ENCODE results near the gene ABCC3.

Gene ABCC3

DNA sequence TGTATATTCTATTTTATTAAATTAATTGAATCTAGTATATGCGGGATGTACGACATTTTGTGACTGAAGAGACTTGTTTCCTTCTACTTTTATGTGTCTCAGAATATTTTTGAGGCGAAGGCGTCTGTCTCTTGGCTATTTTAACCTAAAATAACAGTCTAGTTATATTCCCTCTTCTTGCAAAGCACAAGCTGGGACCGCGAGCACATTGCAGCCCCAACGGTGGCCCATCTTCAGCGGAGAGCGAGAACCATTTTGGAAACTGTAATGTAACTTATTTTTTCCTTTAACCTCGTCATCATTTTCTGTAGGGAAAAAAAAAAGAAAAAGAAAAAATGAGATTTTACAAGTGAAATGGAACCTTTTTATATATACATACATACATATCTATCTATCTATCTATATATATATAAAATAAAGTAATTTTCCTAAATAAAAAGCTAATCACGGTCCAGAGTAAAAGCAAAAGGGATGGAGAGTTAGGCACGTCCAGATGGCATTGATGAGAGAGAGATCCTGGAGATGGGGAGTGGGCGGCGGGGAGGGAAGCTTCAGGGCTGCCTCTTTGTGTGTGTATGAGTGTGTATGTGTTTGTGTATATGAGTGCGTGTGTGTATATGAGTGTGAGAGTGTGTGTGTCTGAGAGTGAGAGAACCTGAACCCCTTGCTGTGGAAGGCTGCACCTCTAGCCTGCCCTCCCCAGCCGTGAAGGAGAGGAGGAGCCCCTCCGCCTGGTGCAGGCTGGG lies 7.5 kb upstream of the ABCC3 start:
- no peak for DNase-seq (ENCODE audit: low read depth in 2 of 2)

DNA sequence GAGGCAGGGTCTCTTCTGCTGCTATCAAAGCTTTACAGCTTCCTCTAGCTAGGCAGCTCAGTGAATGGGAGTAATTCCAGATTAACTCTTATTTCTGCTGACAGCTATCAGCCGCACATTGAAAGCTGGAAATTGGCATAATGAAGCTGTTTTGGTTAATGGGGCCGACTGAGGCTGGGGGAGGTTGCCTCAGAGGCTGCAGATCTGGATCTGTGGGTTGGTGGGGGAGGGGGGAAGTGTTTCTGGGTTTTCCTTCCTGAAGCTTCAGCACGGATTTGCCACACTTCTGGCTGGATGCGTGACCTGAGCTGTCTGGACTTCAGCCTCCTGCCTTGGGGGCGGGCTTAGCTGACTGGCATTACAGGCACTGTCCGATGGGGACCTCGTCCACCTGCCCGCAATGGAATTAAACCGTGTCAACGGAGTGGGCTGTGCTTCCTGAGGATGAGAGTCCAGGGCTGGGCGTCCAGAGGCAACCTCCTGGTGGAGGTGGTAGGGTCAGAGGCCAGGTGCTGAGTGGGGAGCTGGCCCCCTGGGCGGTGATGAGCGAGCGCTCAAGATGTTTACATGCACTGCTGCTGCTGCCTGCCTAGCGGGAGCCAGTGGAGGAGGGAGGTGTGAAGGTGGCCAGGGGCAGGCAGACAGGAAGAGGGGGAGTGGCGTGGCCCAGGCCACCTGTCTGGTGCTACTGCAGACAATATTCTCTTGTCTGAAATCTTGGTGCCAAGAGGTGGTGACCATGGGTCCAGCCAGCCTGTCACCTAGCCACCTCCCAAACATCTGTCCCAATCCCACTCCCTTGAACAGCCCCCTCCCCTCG lies 6.7 kb upstream of the ABCC3 start:
- no peak for DNase-seq (ENCODE audit: low read depth in 2 of 2)

DNA sequence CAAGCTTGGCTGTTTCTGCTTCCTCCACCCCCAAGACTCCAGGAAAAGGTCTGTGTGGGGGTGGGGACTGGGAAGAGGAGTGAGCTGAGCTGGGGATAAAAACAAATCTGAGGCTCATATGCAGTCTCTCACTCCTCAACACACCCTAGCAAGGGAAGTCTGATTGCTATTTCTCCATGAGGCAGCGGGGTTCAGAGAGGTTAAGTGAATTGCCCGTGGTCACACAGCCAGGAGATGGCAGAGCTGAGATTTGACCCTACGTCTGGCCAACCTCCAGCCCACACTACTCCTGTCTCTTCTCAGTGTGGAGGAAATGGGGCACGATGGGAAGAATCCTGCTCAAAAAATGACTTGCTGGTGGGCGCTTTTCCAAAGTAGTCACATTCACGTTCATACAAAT lies 4.8 kb upstream of the ABCC3 start:
- no peak for DNase-seq (ENCODE audit: low read depth in 2 of 2)

DNA sequence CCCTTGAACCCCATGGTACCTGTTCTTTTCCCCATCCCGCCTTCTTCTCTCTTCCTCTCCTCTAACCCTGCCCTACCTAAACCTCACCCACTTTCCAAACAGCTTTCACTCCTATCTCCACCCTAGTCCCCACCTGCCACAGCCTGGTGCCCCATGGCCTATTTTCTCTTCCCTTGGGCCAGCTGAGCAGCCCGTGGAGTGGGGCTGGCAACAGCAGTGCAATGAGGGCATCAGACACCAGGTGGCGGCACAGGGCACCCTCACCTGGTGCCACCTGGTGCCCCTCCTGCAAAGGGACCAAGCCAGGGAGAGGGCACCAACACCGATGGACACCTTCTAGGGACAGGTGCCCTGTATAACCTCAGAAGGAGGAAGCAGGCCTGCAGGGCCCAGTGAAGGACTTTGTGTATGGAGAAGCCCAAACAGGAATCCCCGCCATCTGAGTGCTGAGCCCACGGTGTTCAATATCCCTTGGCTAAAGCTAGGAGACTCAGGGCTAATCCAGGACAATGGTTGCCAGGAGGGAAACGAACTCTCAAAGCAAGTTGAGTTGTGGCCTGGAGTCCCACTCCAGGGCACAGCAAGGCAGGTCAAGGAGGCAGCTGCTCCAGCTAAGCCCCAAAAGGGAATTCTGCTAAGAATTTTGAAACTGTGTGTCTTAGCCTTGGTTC lies 4.0 kb upstream of the ABCC3 start:
- DNase-seq (ENCODE audit: low read depth in 2 of 2): peak in 1 of 2 donors; percentile 22

DNA sequence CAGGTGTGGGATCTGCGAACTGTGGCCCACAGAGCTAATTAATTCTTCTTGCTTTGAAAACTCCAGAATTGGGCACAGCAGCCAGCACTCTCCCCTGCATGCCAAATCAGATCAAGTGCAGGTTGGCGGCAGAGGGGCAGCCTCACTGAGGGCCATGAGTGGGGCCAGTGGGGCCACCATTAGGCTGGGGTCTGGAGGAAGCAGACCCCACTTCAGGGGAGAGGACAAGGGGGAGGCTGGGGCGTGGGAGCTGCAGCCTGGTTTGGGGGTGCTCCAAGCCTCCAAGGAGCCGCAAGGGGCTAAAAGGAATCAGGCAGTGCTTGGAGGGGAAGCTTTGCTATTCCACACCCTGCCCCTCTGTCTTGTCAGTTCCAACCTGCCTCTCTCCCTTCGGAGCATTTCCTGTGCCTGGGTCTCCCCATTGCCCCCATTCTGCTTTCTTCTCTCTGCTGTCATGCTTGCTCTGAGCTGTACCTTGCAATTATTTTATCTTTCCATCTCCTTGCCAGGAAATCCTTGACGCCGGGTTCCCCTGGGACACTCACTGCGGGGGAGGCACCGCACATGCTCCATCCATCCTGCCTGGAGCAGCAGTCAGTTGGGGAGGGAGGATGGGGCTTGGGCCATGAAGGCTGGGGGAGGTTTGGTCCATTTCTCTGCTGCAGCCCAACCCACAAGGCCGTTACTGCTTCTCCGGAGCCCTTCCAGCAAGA lies 3.3 kb upstream of the ABCC3 start:
- no peak for DNase-seq (ENCODE audit: low read depth in 2 of 2)

DNA sequence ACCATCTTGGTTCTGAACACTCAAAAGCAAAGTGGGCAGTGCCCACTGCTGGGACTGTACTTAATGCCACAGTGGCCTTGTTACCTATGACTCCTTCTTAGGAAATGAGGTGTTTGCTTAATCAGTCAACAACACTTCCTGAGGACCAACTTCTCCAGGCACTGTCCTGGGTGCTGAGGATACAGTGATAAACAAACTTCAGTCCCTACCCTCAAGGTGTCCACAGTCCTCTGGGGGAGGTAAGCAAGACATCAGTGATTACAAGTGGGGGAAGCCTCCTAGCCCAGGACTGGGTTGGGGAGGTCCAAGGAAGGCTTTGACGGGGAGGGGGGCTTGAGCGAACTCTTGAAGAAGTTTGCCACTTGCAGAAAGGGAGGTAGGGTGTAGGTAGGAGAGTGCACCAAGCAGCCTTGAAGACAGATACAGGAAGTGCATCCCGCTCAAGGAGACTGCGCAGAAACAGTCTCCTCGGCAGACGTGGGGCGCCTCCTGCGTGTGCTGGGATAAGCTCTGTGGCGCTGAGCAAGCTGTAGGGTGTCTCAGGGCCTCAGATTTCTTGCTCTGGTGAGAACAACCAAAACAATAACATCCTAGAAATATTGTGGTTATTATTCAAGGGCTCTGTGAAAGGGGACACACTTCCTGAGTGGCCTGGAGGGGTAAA lies 2.6 kb upstream of the ABCC3 start:
- no peak for DNase-seq (ENCODE audit: low read depth in 2 of 2)

DNA sequence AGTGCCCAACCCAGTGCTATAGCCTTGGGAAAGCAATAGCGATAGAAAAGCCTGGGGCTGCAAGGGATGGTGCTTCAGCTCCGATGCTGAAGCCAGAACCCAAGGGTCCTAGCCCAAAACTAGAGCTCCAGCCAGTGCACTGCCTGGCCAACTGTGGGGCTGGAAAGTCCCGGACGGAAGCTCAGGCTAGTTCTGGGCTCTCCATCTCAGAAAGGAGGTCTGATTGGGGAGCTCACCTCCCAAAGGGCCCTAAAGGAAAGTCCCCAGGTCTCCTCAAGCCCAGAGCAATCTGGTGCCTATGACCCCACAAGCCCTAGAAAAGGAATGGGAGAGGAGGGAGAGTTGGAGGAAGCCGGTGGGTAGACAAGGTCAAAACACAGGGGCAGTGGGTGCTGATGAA lies 2.0 kb upstream of the ABCC3 start:
- no peak for DNase-seq (ENCODE audit: low read depth in 2 of 2)

DNA sequence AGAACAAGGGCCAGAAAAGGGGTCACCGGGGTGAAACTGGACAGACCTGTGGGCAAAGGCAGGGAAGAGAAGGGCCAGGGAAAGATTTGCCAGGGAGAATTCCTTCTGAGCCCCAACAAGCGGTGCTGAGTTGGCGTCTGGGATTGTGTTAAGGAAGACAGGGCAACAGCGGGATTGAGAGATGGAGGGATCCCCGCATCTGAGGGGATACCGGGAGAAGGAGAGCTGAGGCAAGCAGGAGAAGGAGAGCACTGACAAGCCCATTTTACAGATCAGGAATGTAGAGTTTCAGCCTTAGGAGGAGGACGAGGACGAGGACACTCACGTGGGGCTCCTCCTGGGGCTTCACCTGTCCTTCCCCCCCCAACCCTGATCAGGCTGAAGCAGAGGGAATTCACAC lies 998 bp upstream of the ABCC3 start:
- no peak for DNase-seq (ENCODE audit: low read depth in 2 of 2)

DNA sequence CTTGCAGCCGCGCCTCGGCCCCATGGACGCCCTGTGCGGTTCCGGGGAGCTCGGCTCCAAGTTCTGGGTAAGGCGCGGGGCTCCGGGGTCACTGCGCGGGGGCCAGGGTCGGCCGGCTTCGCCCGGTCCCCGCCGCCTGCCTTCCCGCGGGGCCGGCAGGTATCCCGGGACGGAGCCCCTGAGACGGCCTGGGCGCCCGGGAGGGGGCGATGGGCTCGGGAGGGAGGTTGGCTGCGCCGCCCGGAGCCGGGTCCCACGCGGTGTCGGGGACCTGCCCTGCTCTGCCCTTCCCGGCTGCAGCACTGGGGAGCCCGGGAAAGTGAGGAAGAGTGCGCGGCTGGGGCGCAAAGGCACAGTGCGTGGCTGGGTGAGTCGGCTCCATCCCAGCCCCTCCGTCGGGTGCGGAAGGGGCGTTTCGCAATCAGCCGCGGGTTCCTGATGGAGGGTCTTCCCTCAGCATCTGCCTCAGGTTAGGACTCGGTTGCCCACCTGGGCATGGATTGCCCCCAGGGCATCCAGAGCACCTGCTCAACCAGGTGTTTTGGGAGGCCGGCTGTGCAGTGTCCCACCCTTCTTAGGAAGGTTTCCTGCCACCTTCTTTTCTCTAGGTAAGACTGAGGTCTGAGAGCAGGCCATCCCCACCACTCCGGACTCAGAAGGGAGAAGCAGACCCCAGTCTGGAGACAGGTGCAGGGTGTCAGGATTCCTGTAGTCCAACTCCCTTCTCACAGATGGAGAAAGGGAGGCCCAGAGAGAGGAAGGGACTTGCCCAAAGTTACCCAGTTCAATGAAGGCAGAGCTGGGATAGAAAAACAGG lies 442 bp downstream of the ABCC3 start:
- no peak for DNase-seq (ENCODE audit: low read depth in 2 of 2)

DNA sequence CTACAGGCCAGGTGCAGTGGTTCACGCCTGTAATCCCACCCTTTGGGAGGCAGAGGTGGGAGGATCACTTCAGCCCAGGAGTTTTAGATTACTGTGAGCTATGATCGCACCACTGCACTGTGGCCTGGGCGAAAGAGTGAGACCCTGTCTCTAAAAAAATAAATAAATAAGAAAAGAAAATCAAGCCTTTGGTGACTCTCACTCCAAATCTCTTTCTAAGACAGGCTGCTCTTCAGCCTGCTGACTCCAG lies 976 bp downstream of the ABCC3 start:
- DNase-seq (ENCODE audit: low read depth in 2 of 2): no peak

DNA sequence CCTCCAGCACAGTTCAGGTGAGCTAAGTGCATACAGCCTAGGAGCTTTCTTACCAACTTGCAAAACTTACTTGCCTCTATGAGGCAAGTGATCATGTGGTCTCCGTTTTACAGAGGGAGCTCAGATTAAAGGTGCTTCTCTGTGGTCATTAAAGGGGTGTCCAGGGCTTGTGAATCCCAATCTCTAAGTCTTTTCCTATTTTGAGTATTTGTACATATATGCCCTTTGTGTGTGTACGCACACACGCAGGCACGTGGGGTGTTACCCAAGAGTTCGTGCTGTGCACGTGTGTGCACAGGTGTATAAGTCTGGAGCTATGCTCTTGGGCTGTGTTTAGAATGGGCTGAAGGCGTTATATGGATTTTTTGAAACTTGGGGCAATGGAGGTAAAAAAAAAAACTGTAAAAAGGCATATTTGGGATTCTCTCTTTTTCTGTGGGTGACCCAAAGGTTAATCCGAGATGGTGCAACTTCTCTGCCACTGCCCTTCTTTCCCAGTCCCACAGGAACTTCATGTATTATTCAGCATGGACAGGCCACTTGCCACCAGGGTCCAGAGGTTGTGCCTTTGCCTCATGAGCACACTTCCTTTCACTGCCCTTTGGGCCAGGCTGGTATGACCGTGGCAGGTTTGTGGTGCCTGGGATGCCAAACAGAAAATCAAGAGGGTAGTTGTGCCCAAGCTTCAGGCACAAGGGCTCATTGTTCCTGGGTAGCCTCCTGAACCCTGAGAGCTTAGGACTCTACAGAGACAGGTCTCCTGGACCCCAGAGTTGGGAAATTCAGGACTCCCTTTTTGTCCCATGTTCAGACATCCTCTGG lies 1.5 kb downstream of the ABCC3 start:
- no peak for DNase-seq (ENCODE audit: low read depth in 2 of 2)

DNA sequence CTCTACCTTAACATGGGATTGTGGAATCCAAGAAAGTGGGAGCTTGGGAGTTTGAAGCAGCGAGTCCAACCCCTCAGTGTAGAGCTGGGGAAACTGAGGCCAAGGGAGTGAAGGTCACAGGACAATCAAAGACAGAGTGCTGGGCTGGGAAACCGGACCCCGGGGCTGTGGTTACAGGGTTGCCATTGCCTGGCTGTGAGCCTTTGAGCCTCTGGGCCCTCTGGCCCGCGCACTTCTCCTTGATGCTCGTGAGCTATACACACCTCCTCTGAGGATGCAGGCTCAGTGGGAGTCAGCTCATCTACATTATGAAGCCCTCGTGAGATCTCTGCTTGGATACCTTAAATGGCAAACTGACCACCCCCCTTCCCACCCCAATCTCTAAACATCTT lies 2.1 kb downstream of the ABCC3 start:
- DNase-seq (ENCODE audit: low read depth in 2 of 2): no peak

DNA sequence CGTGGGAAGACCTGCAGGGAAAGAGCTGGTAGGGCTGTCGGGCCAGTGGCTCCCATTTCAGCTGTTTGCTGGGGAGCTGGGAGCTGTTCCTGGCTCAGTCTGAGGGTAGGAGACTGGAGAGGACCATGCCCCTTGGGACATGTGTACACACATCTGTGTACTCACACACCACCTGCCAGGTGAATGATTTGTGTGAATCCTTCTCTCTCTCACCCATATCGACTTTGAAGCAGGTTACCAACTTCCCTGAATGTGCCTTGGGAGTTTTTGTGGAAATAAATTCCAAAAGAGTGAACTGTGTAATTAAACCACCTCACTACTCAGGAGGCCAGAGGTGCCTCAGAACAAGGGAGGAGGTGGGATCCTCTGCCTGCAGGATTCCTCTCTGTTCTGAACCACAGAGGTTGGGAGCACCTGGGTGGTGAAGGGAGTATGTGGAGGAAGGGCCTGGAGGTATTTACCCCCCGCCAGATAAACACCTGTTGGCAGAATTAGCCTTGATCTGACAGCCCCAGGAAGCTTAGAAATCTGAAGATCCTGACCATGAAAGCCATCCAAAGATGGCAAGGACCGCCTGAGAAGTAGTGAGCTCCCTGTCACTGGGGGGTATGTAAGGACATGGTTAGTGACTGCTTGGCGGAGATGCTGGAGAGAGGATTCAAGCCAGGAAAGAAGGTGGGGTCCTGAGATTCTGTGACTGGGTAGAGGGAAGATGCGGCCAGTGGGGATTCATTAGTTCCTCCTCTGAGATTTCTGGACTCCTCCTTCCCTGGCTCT lies 3.3 kb downstream of the ABCC3 start:
- no peak for DNase-seq (ENCODE audit: low read depth in 2 of 2)

DNA sequence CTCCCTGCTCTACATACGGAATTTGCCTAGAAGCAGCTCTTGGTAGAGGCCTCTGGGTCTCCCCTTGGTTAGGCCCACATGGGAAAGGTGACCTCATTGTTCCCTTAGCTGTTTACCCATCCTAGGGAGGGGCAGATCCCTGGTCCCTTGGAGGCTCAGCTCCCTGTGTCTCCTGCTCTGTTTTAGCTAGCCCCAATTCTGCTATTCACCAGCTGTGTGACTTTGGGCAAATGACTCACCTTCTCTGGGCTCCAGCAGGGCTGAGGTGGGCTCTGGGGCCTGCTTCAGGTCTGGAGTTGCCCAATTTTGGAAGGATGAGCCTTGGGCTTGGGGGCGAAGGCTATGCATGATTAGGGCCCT lies 3.9 kb downstream of the ABCC3 start:
- no peak for DNase-seq (ENCODE audit: low read depth in 2 of 2)

DNA sequence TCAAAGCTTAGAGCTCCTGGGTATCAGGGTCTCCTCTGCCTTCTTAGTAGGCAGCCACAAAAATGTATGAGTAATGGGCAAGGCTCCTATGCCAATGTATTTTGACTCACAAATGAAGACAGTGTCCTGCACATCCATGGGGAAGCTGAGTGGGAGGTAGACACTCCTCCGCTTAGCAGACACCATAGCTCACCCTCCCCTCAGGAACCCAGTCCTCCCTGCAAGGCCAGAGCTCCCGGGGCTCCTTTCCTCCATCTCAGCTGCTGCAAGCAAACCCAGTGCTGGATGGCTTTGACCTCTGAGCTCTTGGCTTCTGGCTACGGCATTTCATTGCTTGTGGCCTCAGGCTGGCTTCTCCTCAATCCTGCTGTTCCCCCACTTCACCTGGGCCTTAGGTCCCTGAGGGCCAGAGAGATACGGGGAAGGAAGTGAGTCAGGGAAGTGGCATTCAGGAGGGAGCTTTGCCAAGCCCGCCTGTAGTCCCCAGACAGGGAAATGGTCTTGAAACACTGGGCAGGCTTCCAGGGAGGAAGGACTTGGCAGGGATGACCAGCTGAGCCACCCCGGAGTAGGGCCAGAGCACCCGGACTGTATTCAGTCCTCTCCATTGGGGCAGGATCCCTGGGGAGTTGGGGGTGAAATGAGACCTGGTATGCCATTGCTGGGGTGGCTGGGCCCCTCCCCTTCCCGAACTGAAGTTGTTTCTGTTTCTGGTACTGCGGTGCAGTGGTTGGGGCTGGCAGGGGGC lies 4.5 kb downstream of the ABCC3 start:
- no peak for DNase-seq (ENCODE audit: low read depth in 2 of 2)

DNA sequence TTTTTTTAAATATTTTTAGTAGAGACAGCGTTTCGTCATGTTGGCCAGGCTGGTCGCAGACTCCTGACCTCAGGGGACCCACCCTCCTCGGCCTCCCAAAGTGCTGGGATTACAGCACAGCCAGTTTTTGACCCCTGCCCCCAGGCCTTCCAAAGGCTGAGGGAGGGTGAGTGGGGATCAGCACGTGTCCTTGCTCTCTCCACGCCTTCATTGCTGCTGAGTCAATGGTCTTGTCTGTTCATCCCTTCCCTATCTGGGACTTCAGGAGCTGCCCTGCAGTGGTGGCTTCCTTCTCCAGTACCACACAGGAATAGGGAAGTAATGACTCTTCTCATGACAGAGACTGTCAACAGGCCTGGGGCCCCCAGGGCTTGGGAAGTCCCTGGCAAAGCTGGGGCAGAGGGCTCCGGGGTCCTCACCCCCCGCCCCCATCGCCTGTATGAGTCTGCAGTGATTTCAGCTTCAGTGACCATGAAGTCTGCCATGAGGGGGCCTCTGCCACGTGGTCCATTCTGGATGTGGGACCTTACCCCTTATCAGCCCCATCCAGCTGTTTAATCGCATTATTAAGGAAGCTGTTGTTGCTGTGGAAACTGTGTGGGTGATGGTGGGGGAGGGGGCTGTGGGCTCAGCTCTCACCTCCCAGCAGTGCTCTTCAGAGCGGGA lies 6.1 kb downstream of the ABCC3 start:
- no peak for DNase-seq (ENCODE audit: low read depth in 2 of 2)

DNA sequence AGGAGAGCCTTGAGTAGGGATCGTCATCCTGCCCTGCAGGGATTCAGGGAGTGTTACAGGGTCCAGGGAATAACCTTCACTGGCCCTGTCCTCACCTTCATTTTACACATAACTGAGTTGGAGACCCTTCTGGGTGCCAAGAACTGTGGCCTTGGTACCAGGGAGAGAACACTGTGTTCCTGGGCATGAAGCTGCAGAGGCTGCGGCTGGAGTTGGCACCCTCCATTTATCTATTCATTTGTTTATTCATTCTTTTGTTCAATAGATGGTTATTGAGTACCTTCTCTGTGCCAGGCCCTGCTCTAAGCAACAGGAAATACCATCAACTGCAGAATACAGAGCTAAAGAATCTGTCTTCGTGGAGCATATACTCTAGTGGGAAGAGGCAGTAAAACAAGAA lies 6.7 kb downstream of the ABCC3 start:
- DNase-seq (ENCODE audit: low read depth in 2 of 2): no peak

DNA sequence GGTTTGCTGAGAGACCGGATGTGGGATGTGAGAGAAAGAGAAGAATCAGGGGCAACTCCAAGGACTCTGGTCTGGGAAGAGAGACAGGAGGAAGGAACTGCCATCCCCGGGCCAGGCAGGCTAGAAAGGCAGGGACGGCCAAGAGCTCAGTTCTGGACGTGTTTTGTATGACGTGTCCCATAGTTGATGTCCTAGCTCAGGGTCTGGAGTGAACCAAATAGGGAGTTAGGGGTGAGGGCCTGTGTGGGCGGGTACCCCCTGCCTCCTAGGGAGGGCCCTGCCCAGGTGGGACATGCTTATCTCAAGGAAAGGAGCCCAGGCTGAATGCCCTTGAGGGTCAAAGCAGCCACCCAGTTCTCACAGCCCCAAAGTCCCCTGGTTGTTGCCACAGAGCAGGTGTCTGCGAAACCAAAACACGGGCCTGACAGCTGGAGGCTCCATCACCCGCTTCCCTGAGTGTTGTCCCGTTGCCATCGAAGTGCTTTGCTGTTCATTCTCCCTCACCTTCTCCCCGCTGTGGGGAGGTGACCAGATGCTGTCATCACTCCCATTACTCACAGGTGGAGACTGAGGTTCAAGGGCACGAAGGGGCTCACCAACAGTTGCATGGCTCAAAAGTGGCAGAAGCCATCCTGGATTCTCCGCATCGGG lies 7.5 kb downstream of the ABCC3 start:
- DNase-seq (ENCODE audit: low read depth in 2 of 2): no peak

Data from stimulated activated CD8-positive, alpha-beta memory T cell treated with anti-CD3 and anti-CD28 coated beads, Interleukin-15, amount 100 ng/mL, for 48 hours (primary cell).